Liver (tissue), 9 donors: ENCODE data around the gene SEC14L6. TPM values are rescaled to one million over a fixed set of nuclear protein-coding genes. Genes with fewer than 3 reads are reported as not detected.

Source experiments
- DNase-seq: peaks from one replicate; pipeline ENCODE4 v3.0.0-alpha.2; 2017; ENCODE audit warnings: low spot score
- H3K27ac ChIP-seq, 2 donors: one replicate each; pipeline ENCODE4 v1.7.0; 2013; ENCODE audit warnings: inconsistent platforms in 2 of 2, low read length in 2 of 2, control low read depth in 1 of 2, low read depth in 1 of 2, mild to moderate bottlenecking in 1 of 2
- H3K27me3 ChIP-seq, 4 donors: one replicate each; pipeline versions ENCODE4 v1.6.1 to v1.7.0; 2013; ENCODE audit warnings: low read length in 3 of 4, inconsistent platforms in 1 of 4, mild to moderate bottlenecking in 1 of 4, moderate library complexity in 1 of 4; ENCODE audit not compliant: control insufficient read depth in 4 of 4, insufficient read depth in 4 of 4
- H3K36me3 ChIP-seq, 4 donors: one replicate each; pipeline versions ENCODE4 v1.6.1 to v1.7.0; 2013; ENCODE audit warnings: low read length in 3 of 4, mild to moderate bottlenecking in 3 of 4, low read depth in 1 of 4, moderate library complexity in 1 of 4; ENCODE audit not compliant: control insufficient read depth in 4 of 4, insufficient read depth in 3 of 4
- H3K4me1 ChIP-seq, 4 donors: one replicate each; pipeline versions ENCODE4 v1.6.1 to v1.7.0; 2013; ENCODE audit warnings: low read length in 3 of 4, mild to moderate bottlenecking in 3 of 4, moderate library complexity in 1 of 4; ENCODE audit not compliant: control insufficient read depth in 4 of 4, insufficient read depth in 4 of 4
- H3K4me3 ChIP-seq, 3 donors: one replicate each; pipeline versions ENCODE4 v1.6.1 to v1.7.0; 2013; ENCODE audit warnings: low read length in 3 of 3, control low read depth in 1 of 3, low read depth in 1 of 3, mild to moderate bottlenecking in 1 of 3
- H3K9ac ChIP-seq, 2 donors: one replicate each; pipeline ENCODE4 v1.7.0; 2013; ENCODE audit warnings: low read length in 2 of 2, mild to moderate bottlenecking in 2 of 2, moderate library complexity in 2 of 2, control low read depth in 1 of 2, low read depth in 1 of 2
- H3K9me3 ChIP-seq, 4 donors: one replicate each; pipeline versions ENCODE4 v1.6.1 to v1.7.0; 2013; ENCODE audit warnings: low read length in 3 of 4; ENCODE audit not compliant: control insufficient read depth in 4 of 4
- FOXA1 ChIP-seq: IDR thresholded peaks from 2 replicates; pipeline ENCODE4 v1.6.1; 2016; ENCODE audit warnings: antibody characterized with exemption
- FOXA2 ChIP-seq: IDR thresholded peaks from 2 replicates; pipeline ENCODE4 v1.6.1; 2016; ENCODE audit warnings: antibody characterized with exemption
- HNF4G ChIP-seq: IDR thresholded peaks from 2 replicates; pipeline ENCODE4 v1.6.1; 2016; ENCODE audit warnings: antibody characterized with exemption
- JUND ChIP-seq, 2 donors: IDR thresholded peaks; 2 replicates each; pipeline ENCODE4 v1.6.1; 2016; ENCODE audit warnings: antibody characterized with exemption in 2 of 2
- NR2F2 ChIP-seq: IDR thresholded peaks from 2 replicates; pipeline ENCODE4 v1.6.1; 2016; ENCODE audit warnings: antibody characterized with exemption
- RXRA ChIP-seq, 2 donors: IDR thresholded peaks; 2 replicates each; pipeline ENCODE4 v1.6.1; 2017 to 2018; ENCODE audit warnings: antibody characterized with exemption in 2 of 2, mild to moderate bottlenecking in 1 of 2
- SP1 ChIP-seq: IDR thresholded peaks from 2 replicates; pipeline ENCODE4 v1.6.1; 2018; ENCODE audit warnings: antibody characterized with exemption, mild to moderate bottlenecking
- TAF1 ChIP-seq: conservative IDR thresholded peaks from 2 replicates; pipeline ENCODE4 v1.6.1; 2016; ENCODE audit warnings: antibody characterized with exemption, mild to moderate bottlenecking
- YY1 ChIP-seq: IDR thresholded peaks from 2 replicates; pipeline ENCODE4 v1.6.1; 2016; ENCODE audit warnings: antibody characterized with exemption, mild to moderate bottlenecking
- WGBS: extraction: QIAGEN DNeasy Blood & Tissue Kit; methylation state at CpG from one replicate; pipeline ENCODE4 v1.1.7; 2013; 5-methylcytosine and 5-hydroxymethylcytosine counted together
- polyA plus RNA-seq, 2 donors: library from polyadenylated mRNA; stranded (reverse) in 1 of 2; unstranded in 1 of 2; fragments of 200-250 nt in 1 of 2; fragments of >200 nt in 1 of 2; fragmentation: Nextera tagmentation in 1 of 2; extraction: Ambion mirVana in 1 of 2; gene quantifications; one replicate each; pipeline versions ENCODE4 v1.2.1 to v1.2.3, GENCODE V29; 2013 to 2015
- total RNA-seq, 2 donors: library from RNA; depleted of rRNA; stranded (reverse); fragments of >200 nt; gene quantifications; one replicate each; pipeline ENCODE4 v1.2.3, GENCODE V29; 2014
- TF ChIP-seq, protein P1 (sequence below): IDR thresholded peaks from 2 replicates; pipeline ENCODE4 v1.6.1; 2016; ENCODE audit warnings: antibody characterized with exemption
- TF ChIP-seq, protein P2 (sequence below): fragments of 150-350 bp; IDR thresholded peaks from 2 replicates; pipeline ENCODE4 v1.5.1; 2017; ENCODE audit warnings: improper control_type of control experiment, low read depth, low read length; ENCODE audit not compliant: missing input control
- TF ChIP-seq, protein P3 (sequence below): IDR thresholded peaks from 2 replicates; pipeline ENCODE4 v1.6.1; 2016; ENCODE audit warnings: antibody characterized with exemption
- TF ChIP-seq, protein P4 (sequence below): IDR thresholded peaks from 2 replicates; pipeline ENCODE4 v1.6.1; 2016; ENCODE audit warnings: antibody characterized with exemption, mild to moderate bottlenecking
- TF ChIP-seq, protein P5 (sequence below): IDR thresholded peaks from 2 replicates; pipeline ENCODE4 v1.6.1; 2016; ENCODE audit warnings: antibody characterized with exemption
- donor health status: healthy.
- donor health status: healthy.
- donor health status: healthy.
- donor health status: healthy.
- donor health status: healthy.

SEC14L6 gene
- total and polyA plus RNA-seq, 4 donors = 0.18 to 0.70 (median 0.28) TPM

DNA sequence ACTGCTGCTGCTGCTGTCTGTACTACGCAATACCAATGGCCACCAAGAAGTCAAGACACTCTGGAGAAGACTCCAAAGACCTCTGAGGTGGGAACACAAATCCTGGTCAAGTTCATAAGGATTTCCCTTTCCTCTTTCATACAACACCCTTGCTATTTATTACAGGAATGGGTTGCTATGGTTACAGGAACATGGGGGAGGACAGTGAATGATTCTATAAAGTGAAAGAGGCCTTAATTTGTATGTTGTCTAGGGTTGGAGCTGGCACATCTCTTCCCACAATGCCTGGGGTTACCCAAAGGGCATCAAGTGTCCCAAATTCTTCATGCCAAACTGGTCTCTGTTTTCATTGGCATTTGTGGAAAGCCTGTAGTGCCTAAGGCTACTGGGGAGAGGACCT lies 63.4 kb downstream of the SEC14L6 start:
- 95% methylated on average over 1 of the region's 1 CpG for WGBS
- no peaks in the 10 kb centered on the region for H3K36me3 ChIP-seq
- DNase-seq = no peak
- no peak for TF ChIP-seq HNF4G
- TF ChIP-seq FOXA2 = no peak
- TF ChIP-seq, protein P1, sequence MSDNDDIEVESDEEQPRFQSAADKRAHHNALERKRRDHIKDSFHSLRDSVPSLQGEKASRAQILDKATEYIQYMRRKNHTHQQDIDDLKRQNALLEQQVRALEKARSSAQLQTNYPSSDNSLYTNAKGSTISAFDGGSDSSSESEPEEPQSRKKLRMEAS = no peak
- TF ChIP-seq SP1 = no peak
- no peak for TF ChIP-seq JUND (IDR thresholded peaks at IDR 0.05)
- TF ChIP-seq, protein P2, sequence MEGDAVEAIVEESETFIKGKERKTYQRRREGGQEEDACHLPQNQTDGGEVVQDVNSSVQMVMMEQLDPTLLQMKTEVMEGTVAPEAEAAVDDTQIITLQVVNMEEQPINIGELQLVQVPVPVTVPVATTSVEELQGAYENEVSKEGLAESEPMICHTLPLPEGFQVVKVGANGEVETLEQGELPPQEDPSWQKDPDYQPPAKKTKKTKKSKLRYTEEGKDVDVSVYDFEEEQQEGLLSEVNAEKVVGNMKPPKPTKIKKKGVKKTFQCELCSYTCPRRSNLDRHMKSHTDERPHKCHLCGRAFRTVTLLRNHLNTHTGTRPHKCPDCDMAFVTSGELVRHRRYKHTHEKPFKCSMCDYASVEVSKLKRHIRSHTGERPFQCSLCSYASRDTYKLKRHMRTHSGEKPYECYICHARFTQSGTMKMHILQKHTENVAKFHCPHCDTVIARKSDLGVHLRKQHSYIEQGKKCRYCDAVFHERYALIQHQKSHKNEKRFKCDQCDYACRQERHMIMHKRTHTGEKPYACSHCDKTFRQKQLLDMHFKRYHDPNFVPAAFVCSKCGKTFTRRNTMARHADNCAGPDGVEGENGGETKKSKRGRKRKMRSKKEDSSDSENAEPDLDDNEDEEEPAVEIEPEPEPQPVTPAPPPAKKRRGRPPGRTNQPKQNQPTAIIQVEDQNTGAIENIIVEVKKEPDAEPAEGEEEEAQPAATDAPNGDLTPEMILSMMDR = no peak
- TF ChIP-seq, protein P3, sequence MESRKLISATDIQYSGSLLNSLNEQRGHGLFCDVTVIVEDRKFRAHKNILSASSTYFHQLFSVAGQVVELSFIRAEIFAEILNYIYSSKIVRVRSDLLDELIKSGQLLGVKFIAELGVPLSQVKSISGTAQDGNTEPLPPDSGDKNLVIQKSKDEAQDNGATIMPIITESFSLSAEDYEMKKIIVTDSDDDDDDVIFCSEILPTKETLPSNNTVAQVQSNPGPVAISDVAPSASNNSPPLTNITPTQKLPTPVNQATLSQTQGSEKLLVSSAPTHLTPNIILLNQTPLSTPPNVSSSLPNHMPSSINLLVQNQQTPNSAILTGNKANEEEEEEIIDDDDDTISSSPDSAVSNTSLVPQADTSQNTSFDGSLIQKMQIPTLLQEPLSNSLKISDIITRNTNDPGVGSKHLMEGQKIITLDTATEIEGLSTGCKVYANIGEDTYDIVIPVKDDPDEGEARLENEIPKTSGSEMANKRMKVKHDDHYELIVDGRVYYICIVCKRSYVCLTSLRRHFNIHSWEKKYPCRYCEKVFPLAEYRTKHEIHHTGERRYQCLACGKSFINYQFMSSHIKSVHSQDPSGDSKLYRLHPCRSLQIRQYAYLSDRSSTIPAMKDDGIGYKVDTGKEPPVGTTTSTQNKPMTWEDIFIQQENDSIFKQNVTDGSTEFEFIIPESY = no peak
- no peak for TF ChIP-seq YY1
- TF ChIP-seq TAF1 = no peak
- no peak for TF ChIP-seq FOXA1
- TF ChIP-seq NR2F2 = no peak
- H3K27me3 ChIP-seq = no peaks in the 10 kb centered on the region
- no peak overlapping the region for H3K9ac ChIP-seq
- H3K4me3 ChIP-seq = no peak overlapping the region
- no peaks in the 10 kb centered on the region for H3K9me3 ChIP-seq
- H3K27ac ChIP-seq = no peak overlapping the region
- peaks cover 4 to 26% (median 14%) of the 10 kb centered on the region in 4 donors for H3K4me1 ChIP-seq

DNA sequence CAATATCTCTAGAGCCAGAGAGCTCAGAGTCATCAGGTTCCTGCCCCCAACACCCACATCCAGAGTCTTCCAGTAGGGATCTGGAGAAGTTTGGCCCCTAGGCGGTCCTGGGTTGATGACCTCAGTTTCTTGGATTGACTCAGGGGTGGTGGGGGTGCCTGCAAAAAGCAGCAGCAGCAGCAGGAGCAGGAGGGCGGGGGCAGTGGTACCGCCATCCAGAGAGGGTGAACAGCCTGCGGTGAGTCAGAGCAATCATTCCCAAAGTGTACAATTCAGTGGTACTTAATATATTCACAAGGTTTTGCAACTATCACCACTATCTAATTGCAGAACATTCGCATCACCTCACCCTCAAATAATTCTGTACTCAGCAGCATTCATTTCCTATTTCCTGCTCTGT lies 64.8 kb downstream of the SEC14L6 start:
- Histone ChIP-seq H3K27ac (no peak overlapping the region), H3K36me3 (no peaks in the 10 kb centered on the region), H3K9ac (no peak overlapping the region), H3K27me3 (no peaks in the 10 kb centered on the region), H3K9me3 (no peaks in the 10 kb centered on the region), H3K4me3 (no peak overlapping the region), H3K4me1 (peaks cover under 1 to 21% (median 13%) of the 10 kb centered on the region in 4 donors)
- 88% methylated on average over 5 of the region's 5 CpGs for WGBS
- TF ChIP-seq, protein P4, sequence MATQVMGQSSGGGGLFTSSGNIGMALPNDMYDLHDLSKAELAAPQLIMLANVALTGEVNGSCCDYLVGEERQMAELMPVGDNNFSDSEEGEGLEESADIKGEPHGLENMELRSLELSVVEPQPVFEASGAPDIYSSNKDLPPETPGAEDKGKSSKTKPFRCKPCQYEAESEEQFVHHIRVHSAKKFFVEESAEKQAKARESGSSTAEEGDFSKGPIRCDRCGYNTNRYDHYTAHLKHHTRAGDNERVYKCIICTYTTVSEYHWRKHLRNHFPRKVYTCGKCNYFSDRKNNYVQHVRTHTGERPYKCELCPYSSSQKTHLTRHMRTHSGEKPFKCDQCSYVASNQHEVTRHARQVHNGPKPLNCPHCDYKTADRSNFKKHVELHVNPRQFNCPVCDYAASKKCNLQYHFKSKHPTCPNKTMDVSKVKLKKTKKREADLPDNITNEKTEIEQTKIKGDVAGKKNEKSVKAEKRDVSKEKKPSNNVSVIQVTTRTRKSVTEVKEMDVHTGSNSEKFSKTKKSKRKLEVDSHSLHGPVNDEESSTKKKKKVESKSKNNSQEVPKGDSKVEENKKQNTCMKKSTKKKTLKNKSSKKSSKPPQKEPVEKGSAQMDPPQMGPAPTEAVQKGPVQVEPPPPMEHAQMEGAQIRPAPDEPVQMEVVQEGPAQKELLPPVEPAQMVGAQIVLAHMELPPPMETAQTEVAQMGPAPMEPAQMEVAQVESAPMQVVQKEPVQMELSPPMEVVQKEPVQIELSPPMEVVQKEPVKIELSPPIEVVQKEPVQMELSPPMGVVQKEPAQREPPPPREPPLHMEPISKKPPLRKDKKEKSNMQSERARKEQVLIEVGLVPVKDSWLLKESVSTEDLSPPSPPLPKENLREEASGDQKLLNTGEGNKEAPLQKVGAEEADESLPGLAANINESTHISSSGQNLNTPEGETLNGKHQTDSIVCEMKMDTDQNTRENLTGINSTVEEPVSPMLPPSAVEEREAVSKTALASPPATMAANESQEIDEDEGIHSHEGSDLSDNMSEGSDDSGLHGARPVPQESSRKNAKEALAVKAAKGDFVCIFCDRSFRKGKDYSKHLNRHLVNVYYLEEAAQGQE = no peak
- TF ChIP-seq YY1 (no peak), RXRA (IDR thresholded peaks at IDR 0.05) (no peak), SP1 (no peak)
- TF ChIP-seq, protein P5, sequence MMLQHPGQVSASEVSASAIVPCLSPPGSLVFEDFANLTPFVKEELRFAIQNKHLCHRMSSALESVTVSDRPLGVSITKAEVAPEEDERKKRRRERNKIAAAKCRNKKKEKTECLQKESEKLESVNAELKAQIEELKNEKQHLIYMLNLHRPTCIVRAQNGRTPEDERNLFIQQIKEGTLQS = no peak
- DNase-seq = no peak
